GM10266 (cell line): Measurements from ENCODE around the gene ADAM11.

Experiments used
- DNase-seq: peaks from one replicate; pipeline ENCODE4 v3.0.0; 2012; ENCODE audit errors: extremely low spot score
- TF ChIP-seq, protein P1 (sequence below): IDR thresholded peaks from 2 replicates; pipeline ENCODE4 v1.5.1; 2012; ENCODE audit warnings: mild to moderate bottlenecking, low read depth; ENCODE audit not compliant: control insufficient read depth, insufficient read depth; ENCODE audit errors: missing control alignments

ADAM11 gene

GRCh38 chr17:44831371-44831770 lies 72.6 kb downstream of the ADAM11 start:
- no peak for DNase-seq
- TF ChIP-seq, protein P1, sequence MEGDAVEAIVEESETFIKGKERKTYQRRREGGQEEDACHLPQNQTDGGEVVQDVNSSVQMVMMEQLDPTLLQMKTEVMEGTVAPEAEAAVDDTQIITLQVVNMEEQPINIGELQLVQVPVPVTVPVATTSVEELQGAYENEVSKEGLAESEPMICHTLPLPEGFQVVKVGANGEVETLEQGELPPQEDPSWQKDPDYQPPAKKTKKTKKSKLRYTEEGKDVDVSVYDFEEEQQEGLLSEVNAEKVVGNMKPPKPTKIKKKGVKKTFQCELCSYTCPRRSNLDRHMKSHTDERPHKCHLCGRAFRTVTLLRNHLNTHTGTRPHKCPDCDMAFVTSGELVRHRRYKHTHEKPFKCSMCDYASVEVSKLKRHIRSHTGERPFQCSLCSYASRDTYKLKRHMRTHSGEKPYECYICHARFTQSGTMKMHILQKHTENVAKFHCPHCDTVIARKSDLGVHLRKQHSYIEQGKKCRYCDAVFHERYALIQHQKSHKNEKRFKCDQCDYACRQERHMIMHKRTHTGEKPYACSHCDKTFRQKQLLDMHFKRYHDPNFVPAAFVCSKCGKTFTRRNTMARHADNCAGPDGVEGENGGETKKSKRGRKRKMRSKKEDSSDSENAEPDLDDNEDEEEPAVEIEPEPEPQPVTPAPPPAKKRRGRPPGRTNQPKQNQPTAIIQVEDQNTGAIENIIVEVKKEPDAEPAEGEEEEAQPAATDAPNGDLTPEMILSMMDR = no peak
